Psoas muscle (tissue), 8 donors: Measurements from ENCODE around the gene C9orf57. TPM values are rescaled to one million over a fixed set of nuclear protein-coding genes. Genes with fewer than 3 reads are reported as not detected.
"Not testable (repeated sequence)": the region's sequence is repeated elsewhere in the genome, so short reads cannot be mapped to it uniquely, and the experiment has no call there.

ENCODE experiments used
- ATAC-seq, 4 donors: fragments of 200-7000 bp; cut with Tn5 transposase; one replicate each; pipeline ENCODE4 v1.9.1; 2020; ENCODE audit warnings: moderate library complexity in 3 of 4, mild to moderate bottlenecking in 2 of 4
- DNase-seq, 2 donors: peaks; one replicate each; pipeline ENCODE4 v3.0.0-alpha.2; 2020
- H3K27ac ChIP-seq: fragments of 200-600 bp; one replicate; pipeline ENCODE4 v1.8.0; 2022
- H3K27me3 ChIP-seq, 3 donors: fragments of 200-600 bp in 1 of 3; one replicate each; pipeline versions ENCODE4 v1.6.1 to v1.8.0; 2013 to 2022; ENCODE audit warnings: low read length in 2 of 3, mild to moderate bottlenecking in 2 of 3, moderate library complexity in 1 of 3; ENCODE audit not compliant: insufficient read depth in 3 of 3
- H3K36me3 ChIP-seq, 2 donors: fragments of 200-600 bp in 1 of 2; one replicate each; pipeline versions ENCODE4 v1.6.1 to v1.8.0; 2013 to 2022; ENCODE audit warnings: low read depth in 1 of 2, mild to moderate bottlenecking in 1 of 2, moderate library complexity in 1 of 2; ENCODE audit not compliant: insufficient read depth in 1 of 2
- H3K4me1 ChIP-seq: fragments of 200-600 bp; one replicate; pipeline ENCODE4 v1.8.0; 2022
- H3K4me3 ChIP-seq: fragments of 200-600 bp; one replicate; pipeline ENCODE4 v1.8.0; 2022; ENCODE audit warnings: mild to moderate bottlenecking
- H3K9me3 ChIP-seq: fragments of 200-600 bp; one replicate; pipeline ENCODE4 v1.8.0; 2022
- WGBS, 3 donors: extraction: QIAGEN DNeasy Blood & Tissue Kit; methylation state at CpG; one replicate each; pipeline versions ENCODE4 v1.1.6 to v1.1.7; 2013; 5-methylcytosine and 5-hydroxymethylcytosine counted together
- intact Hi-C, 2 donors: fragments of 100-400 bp; cut with DNase I; formaldehyde crosslinking; loops; one replicate each; pipeline versions ENCODE4 v1.11.0 to v1.14.2; 2022
- long read RNA-seq, 2 donors: library from polyadenylated mRNA; unstranded; transcript quantifications; one replicate each; pipeline ENCODE4 v2.0.0, GENCODE V29; 2021
- polyA plus RNA-seq, 3 donors: library from polyadenylated mRNA; stranded (reverse); fragments of 200-250 nt; gene quantifications; one replicate each; pipeline ENCODE4 v1.2.3, GENCODE V29; 2013
- total RNA-seq, 4 donors: library from RNA; stranded (reverse); fragmentation: NEBNext Ultra II Directional in 2 of 4; extraction: Animal tissue kit (Norgen Biotek cat#: 25700) in 2 of 4; gene quantifications; one replicate each; pipeline versions ENCODE4 v1.2.1 to v1.2.4, GENCODE V29; 2021 to 2023
- TF ChIP-seq, protein P1 (sequence below): fragments of 200-600 bp; IDR thresholded peaks from one replicate; pipeline ENCODE4 v1.8.0; 2022; ENCODE audit warnings: antibody characterized with exemption
- donor health status: healthy with polysubstance abuse.
- donor health status: DM: no; HTN: no; CAD: no; lungs with moderate emphysema.
- donor health status: Bipolar disorder and iron deficiency.
- donor health status: healthy.
- donor health status: DM: yes; HTN: yes; CAD: no.
- donor health status: DM: no; HTN: no; CAD: no.
- donor health status: DM: no; HTN: no; CAD: no.
- donor health status: DM: yes; HTN: yes; CAD: no.

The C9orf57 gene, protein sequence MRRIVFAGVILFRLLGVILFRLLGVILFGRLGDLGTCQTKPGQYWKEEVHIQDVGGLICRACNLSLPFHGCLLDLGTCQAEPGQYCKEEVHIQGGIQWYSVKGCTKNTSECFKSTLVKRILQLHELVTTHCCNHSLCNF
- not detected for total RNA-seq
- under 1 TPM in 1 of 3 donors, not detected in 2; 0.09 TPM for polyA plus RNA-seq
- long read RNA-seq, donor 1, result 0 reads
- long read RNA-seq, donor 2, result 0 reads

DNA sequence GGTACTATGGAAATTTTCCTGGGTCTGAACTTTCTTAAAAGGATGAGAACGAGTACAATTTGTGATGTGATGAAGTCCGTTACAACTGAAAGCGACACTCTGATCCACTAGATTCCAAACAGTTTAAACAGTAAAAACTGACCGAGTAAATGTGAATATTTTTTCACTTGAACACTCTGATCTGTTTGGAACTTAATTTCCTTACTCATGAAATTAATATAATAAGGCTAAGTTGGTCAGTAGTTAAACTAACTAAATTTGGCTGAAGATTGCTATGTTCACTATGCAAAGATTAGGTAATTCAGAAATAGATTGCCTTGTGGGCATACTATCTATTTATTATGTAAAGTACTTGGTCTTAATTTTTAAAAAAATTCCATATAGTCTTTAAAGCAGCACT, at the start of gene C9orf57:
Gene C9orf57, minus strand, starts transcription at position 101 of the 400 bp plus-strand sequence. CDS start 1,282 bp downstream, outside the sequence.
- 90 to 92% (median 92%) methylated on average over 4 of the region's 4 CpGs for WGBS, 3 donors

DNA sequence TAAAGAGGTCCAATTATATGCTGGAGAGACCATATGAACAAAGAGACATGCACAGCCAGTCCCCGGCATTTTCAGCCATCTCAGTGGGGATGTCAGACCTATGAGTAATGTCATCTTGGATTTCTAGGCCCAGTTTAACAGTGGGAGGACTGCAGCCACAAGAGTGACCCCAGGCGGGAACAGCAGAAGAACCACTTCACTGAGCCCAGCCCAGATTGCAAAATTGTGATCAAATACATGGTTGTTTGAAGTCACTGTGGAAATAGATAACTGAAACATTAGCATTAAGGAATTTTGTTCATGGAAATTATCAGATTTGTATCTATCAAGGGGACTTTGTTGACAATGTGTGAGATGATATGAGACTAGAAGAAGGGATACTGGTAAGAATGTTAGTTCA, 42.1 kb upstream of the C9orf57 start:
- Histone ChIP-seq H3K9me3 (peaks cover 5% of the 10 kb centered on the region), H3K36me3 (no peaks in the 10 kb centered on the region), H3K4me1 (no peaks in the 10 kb centered on the region), H3K4me3 (no peak overlapping the region), H3K27me3 (no peaks in the 10 kb centered on the region), H3K27ac (no peak overlapping the region)
- TF ChIP-seq, protein P1, sequence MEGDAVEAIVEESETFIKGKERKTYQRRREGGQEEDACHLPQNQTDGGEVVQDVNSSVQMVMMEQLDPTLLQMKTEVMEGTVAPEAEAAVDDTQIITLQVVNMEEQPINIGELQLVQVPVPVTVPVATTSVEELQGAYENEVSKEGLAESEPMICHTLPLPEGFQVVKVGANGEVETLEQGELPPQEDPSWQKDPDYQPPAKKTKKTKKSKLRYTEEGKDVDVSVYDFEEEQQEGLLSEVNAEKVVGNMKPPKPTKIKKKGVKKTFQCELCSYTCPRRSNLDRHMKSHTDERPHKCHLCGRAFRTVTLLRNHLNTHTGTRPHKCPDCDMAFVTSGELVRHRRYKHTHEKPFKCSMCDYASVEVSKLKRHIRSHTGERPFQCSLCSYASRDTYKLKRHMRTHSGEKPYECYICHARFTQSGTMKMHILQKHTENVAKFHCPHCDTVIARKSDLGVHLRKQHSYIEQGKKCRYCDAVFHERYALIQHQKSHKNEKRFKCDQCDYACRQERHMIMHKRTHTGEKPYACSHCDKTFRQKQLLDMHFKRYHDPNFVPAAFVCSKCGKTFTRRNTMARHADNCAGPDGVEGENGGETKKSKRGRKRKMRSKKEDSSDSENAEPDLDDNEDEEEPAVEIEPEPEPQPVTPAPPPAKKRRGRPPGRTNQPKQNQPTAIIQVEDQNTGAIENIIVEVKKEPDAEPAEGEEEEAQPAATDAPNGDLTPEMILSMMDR, result no peak
- DNase-seq (no peak), ATAC-seq (no peak)
- intact Hi-C loops, result no loop called here
- 78 to 84% (median 82%) methylated on average over 2 of the region's 2 CpGs for WGBS, 3 donors

More for the DNA sequence above, at the start of gene C9orf57:
- TF ChIP-seq, protein P1, result no peak
- H3K36me3 ChIP-seq, result no peaks in the 10 kb centered on the region
- H3K9me3 ChIP-seq, result no peaks in the 10 kb centered on the region
- DNase-seq, result no peak
- H3K27ac ChIP-seq, result no peak within 1 kb of the TSS
- no peaks in the 10 kb centered on the region for H3K27me3 ChIP-seq
- ATAC-seq, result no peak
- no peaks in the 10 kb centered on the region for H3K4me1 ChIP-seq
- H3K4me3 ChIP-seq, result no peak within 1 kb of the TSS
- intact Hi-C loops, result no loop called here

DNA sequence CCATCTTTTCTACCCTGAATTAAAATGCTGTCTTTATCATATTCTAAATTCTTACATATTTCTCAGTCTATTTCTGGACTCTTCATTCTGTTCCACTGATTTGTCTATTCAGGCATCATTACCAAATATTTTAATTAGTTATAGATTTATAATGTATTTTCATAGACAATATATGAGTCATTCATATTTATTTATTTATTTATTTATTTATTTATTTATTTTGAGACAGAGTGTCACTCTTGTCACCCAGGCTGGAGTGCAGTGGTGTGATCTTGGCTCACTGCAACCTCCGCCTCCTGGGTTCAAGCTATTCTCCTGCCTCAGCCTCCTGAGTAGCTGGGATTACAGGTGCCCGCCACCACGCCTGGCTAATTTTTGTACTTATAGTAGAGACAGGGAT, 35.1 kb upstream of the C9orf57 start:
- H3K36me3 ChIP-seq, H3K27ac ChIP-seq, H3K9me3 ChIP-seq, H3K4me1 ChIP-seq, ATAC-seq, DNase-seq, intact Hi-C loops, H3K4me3 ChIP-seq, H3K27me3 ChIP-seq: not testable (repeated sequence)
- WGBS, 3 donors, result 67 to 82% (median 79%) methylated on average over 3 of the region's 3 CpGs

DNA sequence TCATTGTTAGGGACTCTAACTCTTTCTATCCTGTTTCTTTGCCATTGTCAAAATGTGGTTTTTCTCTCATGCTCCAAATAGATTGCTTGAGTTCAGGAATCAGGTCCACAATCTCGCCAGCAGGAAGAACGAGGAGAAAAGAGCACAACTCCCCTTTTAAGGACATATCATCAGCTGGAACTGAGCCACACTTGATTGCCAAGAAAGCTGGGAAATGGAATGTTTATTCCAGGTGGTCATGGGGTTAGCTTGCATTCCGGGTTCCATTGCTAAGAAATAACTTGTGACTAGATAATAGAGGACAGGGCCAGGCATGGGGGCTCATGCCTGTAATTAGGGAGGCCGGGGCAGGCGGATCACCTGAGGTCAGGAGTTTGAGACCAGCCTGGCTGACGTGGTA, 32.4 kb upstream of the C9orf57 start:
- no peak for ATAC-seq
- 56 to 68% (median 59%) methylated on average over 6 of the region's 6 CpGs for WGBS, 3 donors
- no peaks in the 10 kb centered on the region for H3K9me3 ChIP-seq
- H3K4me3 ChIP-seq, result no peak overlapping the region
- no peaks in the 10 kb centered on the region for H3K36me3 ChIP-seq
- DNase-seq, result no peak
- H3K4me1 ChIP-seq, result no peaks in the 10 kb centered on the region
- intact Hi-C loops, result no loop called here
- TF ChIP-seq, protein P1, result no peak
- H3K27ac ChIP-seq, result no peak overlapping the region
- no peaks in the 10 kb centered on the region for H3K27me3 ChIP-seq

DNA sequence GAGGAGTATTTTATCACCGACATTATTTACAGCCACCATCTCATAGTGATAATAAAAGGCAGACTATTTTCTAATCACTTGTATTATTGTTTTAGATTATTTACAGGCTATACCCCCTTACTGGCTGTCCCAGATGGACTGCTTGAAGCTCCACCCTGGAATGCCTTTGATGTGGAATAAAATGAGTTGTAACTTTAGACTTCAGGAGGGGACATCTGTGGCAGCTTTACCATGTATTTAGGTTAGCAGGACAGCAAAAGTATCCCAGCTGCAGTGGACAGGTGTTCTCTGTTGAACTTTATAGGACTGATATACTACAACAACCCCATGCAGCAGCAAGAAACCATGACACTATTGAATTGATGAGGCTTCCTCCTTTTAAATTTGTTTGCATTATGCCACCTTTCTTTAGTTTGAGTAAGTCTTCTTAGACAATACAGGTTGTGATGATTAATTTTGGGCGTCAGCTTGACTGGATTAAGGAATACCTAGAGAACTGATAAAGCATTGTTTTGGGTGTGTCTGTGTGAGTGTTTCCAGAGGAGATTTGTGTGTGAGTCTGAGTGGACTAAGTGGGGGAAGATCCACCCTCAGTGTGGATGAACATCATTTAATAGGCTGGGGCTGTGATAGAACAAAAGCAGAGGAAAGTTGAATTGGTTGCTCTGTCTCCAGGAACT, 29.2 kb upstream of the C9orf57 start:
- no peak for DNase-seq

More for the DNA sequence above, 29.2 kb upstream of the C9orf57 start:
- ATAC-seq, result no peak
- H3K27ac ChIP-seq, result no peak overlapping the region
- no peaks in the 10 kb centered on the region for H3K4me1 ChIP-seq
- no peaks in the 10 kb centered on the region for H3K36me3 ChIP-seq
- H3K9me3 ChIP-seq, result no peaks in the 10 kb centered on the region
- no peak overlapping the region for H3K4me3 ChIP-seq
- TF ChIP-seq, protein P1, result no peak
- 68 to 74% (median 73%) methylated on average over 2 of the region's 2 CpGs for WGBS, 3 donors
- H3K27me3 ChIP-seq, result no peaks in the 10 kb centered on the region
- intact Hi-C loops, result no loop called here
